ENCODE results near the gene MYRFL.

DNA sequence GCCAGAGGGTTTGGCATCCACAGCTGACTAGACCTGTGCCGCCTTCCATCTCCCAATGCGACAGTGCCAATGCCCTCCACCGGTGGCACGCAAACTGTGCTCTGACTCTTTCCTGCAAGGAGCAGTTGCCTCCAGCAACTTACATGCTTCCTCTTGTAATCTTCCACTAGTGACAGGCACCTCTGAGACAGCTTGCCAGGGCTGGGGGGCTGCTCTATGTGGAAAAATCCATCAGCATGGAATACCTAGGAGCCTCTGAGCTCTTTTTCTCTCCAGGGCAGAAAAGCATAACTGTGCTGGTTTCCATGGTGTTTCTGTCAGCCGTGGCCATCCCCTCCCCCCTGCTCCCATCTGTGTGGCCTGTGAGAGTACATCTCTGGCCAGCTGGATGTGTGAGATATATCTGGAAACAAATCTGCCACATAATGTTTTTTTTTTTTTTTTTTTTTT lies 110.6 kb downstream of the MYRFL start:
- TF ChIP-seq, protein P1, sequence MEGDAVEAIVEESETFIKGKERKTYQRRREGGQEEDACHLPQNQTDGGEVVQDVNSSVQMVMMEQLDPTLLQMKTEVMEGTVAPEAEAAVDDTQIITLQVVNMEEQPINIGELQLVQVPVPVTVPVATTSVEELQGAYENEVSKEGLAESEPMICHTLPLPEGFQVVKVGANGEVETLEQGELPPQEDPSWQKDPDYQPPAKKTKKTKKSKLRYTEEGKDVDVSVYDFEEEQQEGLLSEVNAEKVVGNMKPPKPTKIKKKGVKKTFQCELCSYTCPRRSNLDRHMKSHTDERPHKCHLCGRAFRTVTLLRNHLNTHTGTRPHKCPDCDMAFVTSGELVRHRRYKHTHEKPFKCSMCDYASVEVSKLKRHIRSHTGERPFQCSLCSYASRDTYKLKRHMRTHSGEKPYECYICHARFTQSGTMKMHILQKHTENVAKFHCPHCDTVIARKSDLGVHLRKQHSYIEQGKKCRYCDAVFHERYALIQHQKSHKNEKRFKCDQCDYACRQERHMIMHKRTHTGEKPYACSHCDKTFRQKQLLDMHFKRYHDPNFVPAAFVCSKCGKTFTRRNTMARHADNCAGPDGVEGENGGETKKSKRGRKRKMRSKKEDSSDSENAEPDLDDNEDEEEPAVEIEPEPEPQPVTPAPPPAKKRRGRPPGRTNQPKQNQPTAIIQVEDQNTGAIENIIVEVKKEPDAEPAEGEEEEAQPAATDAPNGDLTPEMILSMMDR (conservative IDR thresholded peaks at IDR 0.05; ENCODE audit: low read length) = no peak
- TF ChIP-seq EZH2phosphoT487 (IDR thresholded peaks at IDR 0.05; ENCODE audit: borderline replicate concordance) = no peak
